ENCODE measurements around the gene ZNF575.

The ZNF575 gene

DNA sequence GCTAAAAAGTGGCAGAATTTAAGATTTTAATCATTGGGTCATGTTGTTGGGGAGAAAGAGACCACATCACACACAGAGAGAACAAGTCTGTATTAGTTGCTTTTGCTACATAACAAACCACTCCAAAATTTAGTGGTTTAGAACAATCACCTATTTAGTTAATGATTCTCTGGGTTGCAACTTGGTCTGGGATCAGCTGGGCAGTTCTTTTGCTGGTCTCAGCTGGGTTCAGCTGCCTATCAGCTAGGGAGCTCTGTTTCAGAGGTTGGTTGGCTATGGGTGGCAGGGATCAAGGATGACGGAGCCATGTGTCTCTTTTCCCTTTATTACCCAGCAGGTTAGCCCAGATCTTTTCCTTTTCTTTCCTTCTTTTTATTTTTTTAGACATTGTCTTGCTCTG lies 51.5 kb downstream of the ZNF575 start:
- Histone ChIP-seq H3K9me3 (ENCODE audit: insufficient read depth, low read length) (no peaks in the 10 kb centered on the region), H4K20me1 (ENCODE audit: insufficient read depth, low read length) (no peaks in the 10 kb centered on the region), H3K27ac (ENCODE audit: low read length) (no peak overlapping the region), H3K27me3 (ENCODE audit: low read depth, low read length) (no peaks in the 10 kb centered on the region), H3K4me1 (ENCODE audit: low read length) (no peaks in the 10 kb centered on the region), H2AFZ (ENCODE audit: low read depth, low read length) (no peak overlapping the region), H3K4me2 (ENCODE audit: low read length) (no peak overlapping the region), H3K9ac (ENCODE audit: low read length) (no peak overlapping the region), H3K4me3 (ENCODE audit: low read length) (no peak overlapping the region), H3K79me2 (ENCODE audit: low read length) (no peaks in the 10 kb centered on the region), H3K36me3 (replicated peaks; ENCODE audit: low read depth, low read length) (peaks cover 18% of the 10 kb centered on the region)
- no peak for TF ChIP-seq EZH2phosphoT487 (IDR thresholded peaks at IDR 0.05; ENCODE audit: low read depth)
- TF ChIP-seq, protein P1, sequence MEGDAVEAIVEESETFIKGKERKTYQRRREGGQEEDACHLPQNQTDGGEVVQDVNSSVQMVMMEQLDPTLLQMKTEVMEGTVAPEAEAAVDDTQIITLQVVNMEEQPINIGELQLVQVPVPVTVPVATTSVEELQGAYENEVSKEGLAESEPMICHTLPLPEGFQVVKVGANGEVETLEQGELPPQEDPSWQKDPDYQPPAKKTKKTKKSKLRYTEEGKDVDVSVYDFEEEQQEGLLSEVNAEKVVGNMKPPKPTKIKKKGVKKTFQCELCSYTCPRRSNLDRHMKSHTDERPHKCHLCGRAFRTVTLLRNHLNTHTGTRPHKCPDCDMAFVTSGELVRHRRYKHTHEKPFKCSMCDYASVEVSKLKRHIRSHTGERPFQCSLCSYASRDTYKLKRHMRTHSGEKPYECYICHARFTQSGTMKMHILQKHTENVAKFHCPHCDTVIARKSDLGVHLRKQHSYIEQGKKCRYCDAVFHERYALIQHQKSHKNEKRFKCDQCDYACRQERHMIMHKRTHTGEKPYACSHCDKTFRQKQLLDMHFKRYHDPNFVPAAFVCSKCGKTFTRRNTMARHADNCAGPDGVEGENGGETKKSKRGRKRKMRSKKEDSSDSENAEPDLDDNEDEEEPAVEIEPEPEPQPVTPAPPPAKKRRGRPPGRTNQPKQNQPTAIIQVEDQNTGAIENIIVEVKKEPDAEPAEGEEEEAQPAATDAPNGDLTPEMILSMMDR (IDR thresholded peaks at IDR 0.05; ENCODE audit: low read depth, low read length) = no peak
